GM12892 (cell line): ENCODE measurements around the gene RASGRP3.

Experiments used
- POLR2A ChIP-seq: IDR thresholded peaks from 2 replicates; pipeline ENCODE4 v1.6.1; 2011; ENCODE audit warnings: low read depth, low read length, control low read depth
- POLR2AphosphoS5 ChIP-seq: IDR thresholded peaks from 2 replicates; pipeline ENCODE4 v1.6.1; 2011; ENCODE audit warnings: low read depth, low read length, control low read depth
- TAF1 ChIP-seq: IDR thresholded peaks from 2 replicates; pipeline ENCODE4 v1.6.1; 2011; ENCODE audit warnings: low read depth, mild to moderate bottlenecking, control low read depth, low read length, borderline replicate concordance

- TF ChIP-seq POLR2A (no peak), POLR2AphosphoS5 (no peak), TAF1 (no peak)
These were observed 46.4 kb upstream of the RASGRP3 start for GRCh38 chr2:33430077-33430476.
